HepG2 (cell line): ENCODE measurements around the gene CENPB. TPM values are rescaled to one million over a fixed set of nuclear protein-coding genes. Genes with fewer than 3 reads are reported as not detected.
A peak's percentile ranks its signal among the peaks of the same experiment; 100 is the strongest.

Experiments
- ETS1 ChIP-seq: sonication (generic); formaldehyde crosslinking; IDR thresholded peaks from 2 replicates; pipeline ENCODE4 v1.4.0; 2020; ENCODE audit warnings: missing genetic modification reagents
- FLYWCH1 ChIP-seq: sonication (generic); formaldehyde crosslinking; IDR thresholded peaks from 2 replicates; pipeline ENCODE4 v1.8.1; 2023; ENCODE audit warnings: mild to moderate bottlenecking, missing genetic modification reagents
- GATAD1 ChIP-seq: IDR thresholded peaks from 2 replicates; pipeline ENCODE4 v1.6.1; 2016; ENCODE audit warnings: missing genetic modification reagents, missing compliant biosample characterization
- IRF9 ChIP-seq: sonication (generic); formaldehyde crosslinking; IDR thresholded peaks from 2 replicates; pipeline ENCODE4 v1.8.0; 2022; ENCODE audit warnings: missing genetic modification reagents, mild to moderate bottlenecking, borderline replicate concordance
- MAX ChIP-seq: IDR thresholded peaks from 2 replicates; pipeline ENCODE4 v1.6.1; 2012; ENCODE audit warnings: inconsistent platforms
- MTA1 ChIP-seq: sonication (generic); formaldehyde crosslinking; IDR thresholded peaks from 2 replicates; pipeline ENCODE4 v1.4.0; 2020; ENCODE audit warnings: missing genetic modification reagents, mild to moderate bottlenecking, borderline replicate concordance
- MYC ChIP-seq: sonication (generic); formaldehyde crosslinking; IDR thresholded peaks from 2 replicates; pipeline ENCODE4 v1.9.0; 2021; ENCODE audit warnings: missing genetic modification reagents, borderline replicate concordance
- NPAS2 ChIP-seq: sonication (generic); formaldehyde crosslinking; IDR thresholded peaks from 2 replicates; pipeline ENCODE4 v1.8.0; 2022; ENCODE audit warnings: mild to moderate bottlenecking, missing genetic modification reagents, borderline replicate concordance
- PRPF4 ChIP-seq: fragments of 200-400 bp; formaldehyde crosslinking; IDR thresholded peaks from 2 replicates; pipeline ENCODE4 v1.6.1; 2016; ENCODE audit warnings: low read length, low read depth; ENCODE audit not compliant: poor library complexity, severe bottlenecking
- RFX1 ChIP-seq: fragments of 450-650 bp; IDR thresholded peaks from 2 replicates; pipeline ENCODE4 v1.6.1; 2017
- RNF2 ChIP-seq: fragments of 450-650 bp; conservative IDR thresholded peaks from 2 replicates; pipeline ENCODE4 v1.6.1; 2016; ENCODE audit warnings: low read depth
- RXRA ChIP-seq: sonication (generic); formaldehyde crosslinking; IDR thresholded peaks from 2 replicates; pipeline ENCODE4 v1.5.1; 2020; ENCODE audit warnings: missing genetic modification reagents
- ZBTB33 ChIP-seq: sonication (generic); formaldehyde crosslinking; IDR thresholded peaks from 2 replicates; pipeline ENCODE4 v1.4.0; 2020; ENCODE audit warnings: missing genetic modification reagents
- ZFY ChIP-seq: sonication (generic); formaldehyde crosslinking; IDR thresholded peaks from 2 replicates; pipeline ENCODE4 v1.4.0; 2020; ENCODE audit warnings: missing genetic modification reagents
- ZNF136 ChIP-seq: sonication (generic); formaldehyde crosslinking; IDR thresholded peaks from 2 replicates; pipeline ENCODE4 v1.8.1; 2022; ENCODE audit warnings: low read depth, mild to moderate bottlenecking, moderate library complexity, missing genetic modification reagents
- ZNF280D ChIP-seq: sonication (generic); formaldehyde crosslinking; IDR thresholded peaks from 2 replicates; pipeline ENCODE4 v1.5.1; 2020; ENCODE audit warnings: mild to moderate bottlenecking, missing genetic modification reagents
- ZNF383 ChIP-seq: sonication (generic); formaldehyde crosslinking; IDR thresholded peaks from 2 replicates; pipeline ENCODE4 v1.4.0; 2020; ENCODE audit warnings: missing genetic modification reagents, mild to moderate bottlenecking, borderline replicate concordance
- ZNF431 ChIP-seq: sonication (generic); formaldehyde crosslinking; IDR thresholded peaks from 2 replicates; pipeline ENCODE4 v1.9.0; 2022; ENCODE audit warnings: missing genetic modification reagents, low read depth, mild to moderate bottlenecking, borderline replicate concordance
- ZNF576 ChIP-seq: sonication (generic); formaldehyde crosslinking; IDR thresholded peaks from 2 replicates; pipeline ENCODE4 v1.4.0; 2020; ENCODE audit warnings: mild to moderate bottlenecking, missing genetic modification reagents
- ZNF672 ChIP-seq: sonication (generic); formaldehyde crosslinking; IDR thresholded peaks from 2 replicates; pipeline ENCODE4 v1.8.1; 2022; ENCODE audit warnings: missing genetic modification reagents
- ZNF75D ChIP-seq: sonication (generic); formaldehyde crosslinking; IDR thresholded peaks from 2 replicates; pipeline ENCODE4 v1.8.1; 2023; ENCODE audit warnings: missing genetic modification reagents, mild to moderate bottlenecking, borderline replicate concordance
- polyA plus RNA-seq, 8 experiments: library from polyadenylated mRNA; depleted of rRNA in 3 of 8; stranded (reverse) in 7 of 8; unstranded in 1 of 8; fragments of >200 nt; fragmentation: Illumina TruSeq in 4 of 8; extraction: Trizol in 4 of 8; gene quantifications; 2 replicates each; pipeline versions ENCODE4 v1.2.1 to v1.2.3, GENCODE V29; 2011 to 2016; ENCODE audit warnings: low read depth in 4 of 8, missing spikeins in 1 of 8, mixed read lengths in 1 of 8; ENCODE audit not compliant: insufficient read depth in 1 of 8
- total RNA-seq, 5 experiments: library from RNA; depleted of rRNA; stranded (reverse); fragments of >200 nt; fragmentation: Illumina TruSeq; extraction: Trizol; gene quantifications; 2 replicates each; pipeline ENCODE4 v1.2.3, GENCODE V29; 2016; ENCODE audit warnings: low read depth in 1 of 5

CENPB gene
- total and polyA plus RNA-seq, 2 of the 13 experiments (the other 11 are each of a cell fraction or from before 2014, with no cell fraction given), result 10.4 to 54.5 TPM

GRCh38 chr20:3785240-3786125, 1.1 kb downstream of the CENPB start (continued):
- TF ChIP-seq RXRA (CRISPR knock-in tag), result peak; percentile 41; the same call in 1 of the 2 replicates
- no peak for TF ChIP-seq ETS1 (CRISPR knock-in tag)
- TF ChIP-seq RFX1, result no peak
- 0 out of 2 replicates have a peak, but pooled peaks have one; percentile 45 for TF ChIP-seq ZNF431 (CRISPR knock-in tag)
- peak; percentile 100 for TF ChIP-seq ZBTB33 (CRISPR knock-in tag)
- peak; percentile 79 for TF ChIP-seq MAX
- TF ChIP-seq MYC (CRISPR knock-in tag), result peak; percentile 45; the same call in 1 of the 2 replicates
- TF ChIP-seq NPAS2 (CRISPR knock-in tag), result no peak
- TF ChIP-seq ZNF576 (CRISPR knock-in tag), result peak; percentile 77; the same call in 1 of the 2 replicates
- no peak for TF ChIP-seq ZNF75D
- TF ChIP-seq ZNF383 (CRISPR knock-in tag), result no peak
- TF ChIP-seq ZFY (CRISPR knock-in tag), result peak; percentile 65
- TF ChIP-seq IRF9, result peak; percentile 26; the same call in 1 of the 2 replicates
- TF ChIP-seq PRPF4, result peak; percentile 37
- TF ChIP-seq GATAD1 (CRISPR knock-in tag), result 0 out of 2 replicates have a peak, but pooled peaks have one; percentile 28
- peak; percentile 87 for TF ChIP-seq MTA1 (CRISPR knock-in tag)
- no peak for TF ChIP-seq ZNF136
- peak; percentile 26; the same call in 1 of the 2 replicates for TF ChIP-seq RNF2
- peak; percentile 66; the same call in 1 of the 2 replicates for TF ChIP-seq ZNF672 (CRISPR knock-in tag)
- TF ChIP-seq FLYWCH1 (CRISPR knock-in tag), result no peak
- no peak for TF ChIP-seq ZNF280D
